GM19351 (cell line): ENCODE data around the gene NLRP4.
"Not testable (repeated sequence)": the region's sequence is repeated elsewhere in the genome, so short reads cannot be mapped to it uniquely, and the experiment has no call there.

Experiments used
- ATAC-seq: cut with Tn5 transposase; IDR thresholded peaks from one replicate; pipeline ENCODE4 v1.9.1; 2021; ENCODE audit warnings: mild to moderate bottlenecking, moderate library complexity; ENCODE audit not compliant: unreplicated experiment

The NLRP4 gene

GRCh38 chr19:55882626-55883025, 46.3 kb downstream of the NLRP4 start:
- ATAC-seq = no peak

GRCh38 chr19:55898911-55899310, 62.6 kb downstream of the NLRP4 start:
- ATAC-seq = no peak

GRCh38 chr19:55901369-55902079, 65.2 kb downstream of the NLRP4 start:
- ATAC-seq = no peak

- ATAC-seq = no peak
These were observed 65.9 kb downstream of the NLRP4 start for GRCh38 chr19:55902080-55902751.

GRCh38 chr19:55907286-55907685, 70.9 kb downstream of the NLRP4 start:
- ATAC-seq = no peak

GRCh38 chr19:55907746-55908145, 71.4 kb downstream of the NLRP4 start:
- ATAC-seq = no peak

- no peak for ATAC-seq
These were observed 73.5 kb downstream of the NLRP4 start for GRCh38 chr19:55909801-55910200.

- ATAC-seq = no peak
These were observed 76.6 kb downstream of the NLRP4 start for GRCh38 chr19:55912916-55913315.

GRCh38 chr19:55913643-55914268, 77.4 kb downstream of the NLRP4 start:
- ATAC-seq = no peak

- no peak for ATAC-seq
These were observed 87.2 kb downstream of the NLRP4 start for GRCh38 chr19:55923556-55923955.

GRCh38 chr19:55927991-55928390, 91.7 kb downstream of the NLRP4 start:
- ATAC-seq = no peak

- ATAC-seq = not testable (repeated sequence)
These were observed 92.9 kb downstream of the NLRP4 start for GRCh38 chr19:55929258-55929657.

GRCh38 chr19:55930996-55931515, 94.7 kb downstream of the NLRP4 start:
- ATAC-seq = no peak
